Activated naive CD4-positive, alpha-beta T cell treated with anti-CD3 and anti-CD28 coated beads, Interleukin-2, amount 50 U/mL, for 24 hours (primary cell): ENCODE results near the gene HIPK2.

Experiments
- H3K27ac Mint-ChIP-seq: one replicate; pipeline ENCODE4 v1.8.0; 2021; ENCODE audit warnings: mild to moderate bottlenecking, mixed read lengths
- H3K27me3 Mint-ChIP-seq: one replicate; pipeline ENCODE4 v1.8.0; 2021; ENCODE audit warnings: mixed read lengths
- H3K36me3 Mint-ChIP-seq: one replicate; pipeline ENCODE4 v1.8.0; 2021; ENCODE audit warnings: mixed read lengths
- H3K4me1 Mint-ChIP-seq: one replicate; pipeline ENCODE4 v1.8.0; 2021; ENCODE audit warnings: mixed read lengths
- H3K4me3 Mint-ChIP-seq: one replicate; pipeline ENCODE4 v1.8.0; 2021; ENCODE audit warnings: mild to moderate bottlenecking, mixed read lengths
- H3K9me3 Mint-ChIP-seq: one replicate; pipeline ENCODE4 v1.8.0; 2021; ENCODE audit warnings: mixed read lengths

Gene HIPK2

DNA sequence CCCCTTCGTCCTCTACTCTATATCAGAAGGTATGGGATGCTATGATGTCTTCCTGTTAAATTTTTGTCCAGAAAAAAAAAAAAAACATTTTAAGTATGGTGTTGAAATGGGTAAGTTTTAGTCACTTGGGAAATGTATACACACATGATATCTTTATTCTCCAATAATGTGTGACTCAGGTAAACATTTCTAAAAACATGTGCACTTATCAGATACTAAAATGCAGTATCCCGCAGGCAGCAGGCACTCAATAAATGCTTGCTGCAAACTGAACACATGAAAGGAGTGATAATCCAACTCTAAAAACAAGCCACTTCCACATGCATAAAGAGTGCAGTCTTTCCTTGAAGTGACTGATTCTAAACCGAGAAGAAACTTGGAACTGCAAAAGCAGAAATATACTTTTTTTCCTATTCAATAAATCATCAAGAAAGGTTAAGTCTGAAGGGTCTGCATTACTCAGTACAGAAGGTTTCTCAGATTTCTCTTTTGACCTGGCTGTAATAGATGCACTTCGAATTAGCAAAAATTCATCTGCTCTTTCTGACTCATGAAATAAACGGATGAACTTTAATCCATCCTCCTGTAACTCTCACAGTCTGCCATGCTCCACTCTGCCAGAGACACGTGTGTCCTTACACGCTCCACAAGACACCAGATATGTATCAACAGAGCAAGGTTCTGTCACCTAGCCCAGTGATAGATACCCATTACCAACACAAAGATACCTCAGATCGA, 84.0 kb downstream of the HIPK2 start:
- no peak overlapping the region for H3K4me3 Mint-ChIP-seq
- H3K27me3 Mint-ChIP-seq: no peaks in the 10 kb centered on the region
- peaks cover 19% of the 10 kb centered on the region for H3K36me3 Mint-ChIP-seq
- peaks cover 36% of the 10 kb centered on the region for H3K4me1 Mint-ChIP-seq
- H3K9me3 Mint-ChIP-seq: no peaks in the 10 kb centered on the region
- peak overlapping the region; percentile 75 for H3K27ac Mint-ChIP-seq

- H3K4me1 Mint-ChIP-seq: peaks cover 39% of the 10 kb centered on the region
- peaks cover 24% of the 10 kb centered on the region for H3K36me3 Mint-ChIP-seq
- H3K27ac Mint-ChIP-seq: no peak overlapping the region
- no peaks in the 10 kb centered on the region for H3K27me3 Mint-ChIP-seq
- H3K9me3 Mint-ChIP-seq: no peaks in the 10 kb centered on the region
- H3K4me3 Mint-ChIP-seq: no peak overlapping the region
Observed at GRCh38 chr7:139692723-139693122, 85.1 kb downstream of the HIPK2 start.

DNA sequence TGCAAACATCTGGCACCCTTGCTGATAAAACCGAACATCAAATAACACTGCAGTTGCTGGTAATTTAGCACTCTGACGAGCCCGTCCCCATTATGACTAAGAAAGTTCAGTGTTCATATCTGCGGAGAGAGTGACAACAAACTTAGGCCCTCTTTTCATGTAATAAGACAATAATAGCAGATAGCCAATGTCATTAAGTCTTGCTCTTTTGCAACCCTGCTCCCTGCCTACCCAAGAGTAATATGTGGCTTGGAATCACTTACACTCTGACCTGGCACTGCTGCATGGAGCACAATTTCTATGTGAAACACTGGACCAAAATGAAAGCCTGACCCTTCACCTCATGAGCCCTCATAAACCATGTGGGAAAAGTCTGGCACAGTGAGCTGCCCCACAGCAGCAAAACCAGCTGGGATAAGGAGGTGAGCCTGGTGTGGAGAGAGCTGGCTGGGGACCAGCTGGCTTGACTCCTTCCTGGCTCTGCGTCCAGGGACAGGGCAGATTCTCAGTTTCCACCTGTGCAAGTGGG, 86.5 kb downstream of the HIPK2 start:
- peaks cover 30% of the 10 kb centered on the region for H3K4me1 Mint-ChIP-seq
- H3K4me3 Mint-ChIP-seq: no peak overlapping the region
- H3K36me3 Mint-ChIP-seq: peaks cover 31% of the 10 kb centered on the region
- no peaks in the 10 kb centered on the region for H3K27me3 Mint-ChIP-seq
- H3K27ac Mint-ChIP-seq: no peak overlapping the region
- no peaks in the 10 kb centered on the region for H3K9me3 Mint-ChIP-seq

GRCh38 chr7:139687980-139688632, 89.7 kb downstream of the HIPK2 start:
- Mint-ChIP-seq H3K9me3 (no peaks in the 10 kb centered on the region), H3K27me3 (no peaks in the 10 kb centered on the region), H3K4me1 (peaks cover 36% of the 10 kb centered on the region), H3K27ac (no peak overlapping the region), H3K4me3 (no peak overlapping the region), H3K36me3 (peaks cover 36% of the 10 kb centered on the region)

GRCh38 chr7:139687211-139687954, 90.4 kb downstream of the HIPK2 start:
- Mint-ChIP-seq H3K9me3 (no peaks in the 10 kb centered on the region), H3K27me3 (no peaks in the 10 kb centered on the region), H3K27ac (no peak overlapping the region), H3K4me1 (peaks cover 43% of the 10 kb centered on the region), H3K4me3 (no peak overlapping the region), H3K36me3 (peaks cover 36% of the 10 kb centered on the region)

- Mint-ChIP-seq H3K27me3 (no peaks in the 10 kb centered on the region), H3K27ac (no peak overlapping the region), H3K4me3 (no peak overlapping the region), H3K36me3 (peaks cover 25% of the 10 kb centered on the region), H3K9me3 (no peaks in the 10 kb centered on the region), H3K4me1 (peaks cover 69% of the 10 kb centered on the region)
Observed at GRCh38 chr7:139683137-139683921, 94.5 kb downstream of the HIPK2 start.

- H3K4me3 Mint-ChIP-seq: no peak overlapping the region
- peak overlapping the region; percentile 77 for H3K27ac Mint-ChIP-seq
- peaks cover 65% of the 10 kb centered on the region for H3K4me1 Mint-ChIP-seq
- no peaks in the 10 kb centered on the region for H3K27me3 Mint-ChIP-seq
- H3K36me3 Mint-ChIP-seq: peaks cover 18% of the 10 kb centered on the region
- no peaks in the 10 kb centered on the region for H3K9me3 Mint-ChIP-seq
Observed at GRCh38 chr7:139682136-139683013, 95.4 kb downstream of the HIPK2 start.

DNA sequence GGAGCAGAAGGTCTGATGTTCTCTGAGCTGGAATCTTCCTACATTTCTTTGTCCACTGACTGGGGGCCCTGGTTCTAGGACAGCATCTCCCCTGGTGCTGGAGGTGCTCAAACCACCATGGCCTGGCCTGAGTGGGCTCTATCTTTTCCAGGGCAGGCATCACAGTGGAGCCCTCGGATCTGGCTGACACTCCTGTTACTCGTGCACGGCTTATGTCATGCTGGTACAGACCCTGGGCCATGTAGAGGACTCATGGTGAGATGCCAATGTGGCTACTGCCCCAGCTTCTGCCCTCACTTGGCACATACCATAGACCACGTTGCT, 96.0 kb downstream of the HIPK2 start:
- Mint-ChIP-seq H3K4me1 (peaks cover 65% of the 10 kb centered on the region), H3K9me3 (no peaks in the 10 kb centered on the region), H3K27ac (peak overlapping the region; percentile 77), H3K27me3 (no peaks in the 10 kb centered on the region), H3K36me3 (peaks cover 16% of the 10 kb centered on the region), H3K4me3 (no peak overlapping the region)

DNA sequence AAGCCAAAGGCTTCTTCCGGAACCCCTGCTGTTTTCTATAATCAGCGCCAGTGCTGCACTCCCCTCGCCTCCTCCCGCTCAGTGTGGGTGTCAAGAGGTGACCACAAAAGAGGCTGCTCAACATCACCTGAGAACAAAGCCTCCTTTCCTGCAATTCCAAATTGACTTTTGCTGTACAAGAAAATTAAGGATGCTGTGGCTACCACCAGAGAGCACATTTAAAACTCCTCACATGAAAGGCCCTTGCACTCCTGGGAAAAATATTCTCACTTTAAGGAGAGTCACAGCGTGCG, 96.4 kb downstream of the HIPK2 start:
- H3K36me3 Mint-ChIP-seq: peaks cover 12% of the 10 kb centered on the region
- peak overlapping the region; percentile 77 for H3K27ac Mint-ChIP-seq
- peaks cover 63% of the 10 kb centered on the region for H3K4me1 Mint-ChIP-seq
- no peaks in the 10 kb centered on the region for H3K27me3 Mint-ChIP-seq
- no peaks in the 10 kb centered on the region for H3K9me3 Mint-ChIP-seq
- H3K4me3 Mint-ChIP-seq: no peak overlapping the region

DNA sequence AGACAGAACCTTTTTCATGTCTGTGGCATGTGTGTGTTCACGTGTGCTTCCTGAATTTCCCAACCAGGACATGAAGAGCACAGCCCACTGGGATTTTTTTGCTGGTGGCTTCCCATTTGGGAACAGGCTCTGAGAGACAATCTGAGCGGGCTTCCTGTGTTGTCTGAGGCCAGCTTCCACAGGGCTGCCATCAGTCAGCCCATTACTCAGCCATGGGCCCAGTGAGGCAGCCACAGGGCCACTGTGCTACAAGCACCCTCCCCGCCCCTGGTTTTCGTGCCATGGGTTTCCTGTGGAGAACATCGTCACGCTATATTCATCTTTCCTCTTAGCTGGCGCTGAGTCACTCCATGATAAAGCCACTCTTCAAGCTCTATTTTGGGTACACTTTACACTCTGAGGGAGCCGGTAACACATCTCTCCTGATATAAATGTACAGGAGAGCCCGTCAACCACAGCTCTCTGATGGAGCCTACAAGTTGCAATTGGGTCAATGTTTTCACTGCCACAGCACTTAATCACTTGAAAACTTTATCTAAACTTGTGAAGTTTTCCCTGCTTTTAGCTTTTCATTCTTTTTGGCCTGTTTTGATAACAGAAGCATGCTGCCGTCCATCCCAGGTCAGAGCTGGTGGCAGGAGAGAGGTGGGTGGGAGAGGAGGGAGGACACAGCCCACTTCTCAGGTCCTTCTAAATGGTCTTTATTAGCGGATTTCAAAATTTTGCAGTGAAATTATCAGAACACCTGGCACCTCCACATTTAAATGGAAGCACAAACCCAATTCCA, 96.9 kb downstream of the HIPK2 start:
- Mint-ChIP-seq H3K27ac (peak overlapping the region; percentile 74), H3K9me3 (no peaks in the 10 kb centered on the region), H3K4me3 (peak overlapping the region; percentile 24), H3K4me1 (peaks cover 66% of the 10 kb centered on the region), H3K36me3 (peaks cover 8% of the 10 kb centered on the region), H3K27me3 (no peaks in the 10 kb centered on the region)

- Mint-ChIP-seq H3K27ac (peak overlapping the region; percentile 74), H3K4me3 (no peak overlapping the region), H3K4me1 (peaks cover 71% of the 10 kb centered on the region), H3K27me3 (no peaks in the 10 kb centered on the region), H3K9me3 (no peaks in the 10 kb centered on the region), H3K36me3 (peaks cover 6% of the 10 kb centered on the region)
Observed at GRCh38 chr7:139679731-139680594, 97.8 kb downstream of the HIPK2 start.

- H3K4me3 Mint-ChIP-seq: no peak overlapping the region
- no peaks in the 10 kb centered on the region for H3K9me3 Mint-ChIP-seq
- H3K27me3 Mint-ChIP-seq: no peaks in the 10 kb centered on the region
- peaks cover 54% of the 10 kb centered on the region for H3K4me1 Mint-ChIP-seq
- H3K36me3 Mint-ChIP-seq: peaks cover 6% of the 10 kb centered on the region
- H3K27ac Mint-ChIP-seq: no peak overlapping the region
Observed at GRCh38 chr7:139676390-139676789, 101.4 kb downstream of the HIPK2 start.
